Erythroblast (primary cell): Measurements from ENCODE around the gene CTIF.
"Not testable (repeated sequence)": the region's sequence is repeated elsewhere in the genome, so short reads cannot be mapped to it uniquely, and the experiment has no call there.

ENCODE experiments used
- DNase-seq, 2 experiments: peaks; one replicate each; lab custom pipeline; 2025; lab: John Stamatoyannopoulos, UW
- GATA1 ChIP-seq: IDR thresholded peaks from 2 replicates; pipeline ENCODE4 v1.6.1; 2011; ENCODE audit warnings: low read depth, mild to moderate bottlenecking, control low read depth, low read length, moderate library complexity
- POLR2A ChIP-seq: IDR thresholded peaks from 2 replicates; pipeline ENCODE4 v1.6.1; 2011; ENCODE audit warnings: mild to moderate bottlenecking, low read length

CTIF gene

DNA sequence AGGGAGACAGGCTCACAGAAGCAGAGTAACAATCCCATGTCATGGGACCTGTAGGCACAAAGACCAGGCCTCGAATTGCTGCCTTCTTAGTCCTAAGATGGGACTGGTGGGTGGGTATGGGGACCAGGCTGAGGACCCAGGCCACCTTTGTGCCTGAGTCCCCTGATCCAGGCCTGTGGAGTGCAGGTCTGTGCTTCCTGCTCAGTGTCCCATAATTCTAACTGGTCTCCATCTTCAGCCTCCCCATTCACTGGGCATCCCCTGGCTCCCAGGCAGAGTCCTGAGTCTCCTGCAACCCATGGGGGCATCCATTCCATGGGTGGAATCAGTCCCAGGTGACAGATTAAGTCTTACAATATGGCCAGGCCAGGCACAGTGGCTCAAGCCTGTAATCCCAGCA, 328.0 kb downstream of the CTIF start:
- TF ChIP-seq POLR2A (no peak), GATA1 (no peak)
- DNase-seq, result no peak

DNA sequence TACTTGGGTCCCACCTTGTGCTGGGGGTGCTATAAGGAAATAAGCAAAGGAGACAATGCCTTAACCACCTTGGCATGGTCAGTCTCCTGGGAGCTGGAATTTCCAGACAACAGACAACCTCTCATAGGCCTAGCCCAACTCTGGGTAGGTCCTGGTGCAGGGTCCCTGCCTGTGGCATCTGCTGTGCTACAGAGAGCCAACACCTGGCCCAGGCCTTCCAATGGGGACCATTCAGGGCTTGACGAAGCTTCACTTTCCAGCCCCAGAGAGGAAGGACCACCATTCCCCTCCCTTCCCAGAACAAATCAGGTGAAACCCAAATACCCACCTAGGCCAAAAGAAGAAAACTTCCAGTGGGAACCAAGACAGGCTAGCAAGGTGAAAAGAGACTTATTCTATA, 329.1 kb downstream of the CTIF start:
- DNase-seq, result no peak
- TF ChIP-seq GATA1, result no peak
- TF ChIP-seq POLR2A, result no peak

DNA sequence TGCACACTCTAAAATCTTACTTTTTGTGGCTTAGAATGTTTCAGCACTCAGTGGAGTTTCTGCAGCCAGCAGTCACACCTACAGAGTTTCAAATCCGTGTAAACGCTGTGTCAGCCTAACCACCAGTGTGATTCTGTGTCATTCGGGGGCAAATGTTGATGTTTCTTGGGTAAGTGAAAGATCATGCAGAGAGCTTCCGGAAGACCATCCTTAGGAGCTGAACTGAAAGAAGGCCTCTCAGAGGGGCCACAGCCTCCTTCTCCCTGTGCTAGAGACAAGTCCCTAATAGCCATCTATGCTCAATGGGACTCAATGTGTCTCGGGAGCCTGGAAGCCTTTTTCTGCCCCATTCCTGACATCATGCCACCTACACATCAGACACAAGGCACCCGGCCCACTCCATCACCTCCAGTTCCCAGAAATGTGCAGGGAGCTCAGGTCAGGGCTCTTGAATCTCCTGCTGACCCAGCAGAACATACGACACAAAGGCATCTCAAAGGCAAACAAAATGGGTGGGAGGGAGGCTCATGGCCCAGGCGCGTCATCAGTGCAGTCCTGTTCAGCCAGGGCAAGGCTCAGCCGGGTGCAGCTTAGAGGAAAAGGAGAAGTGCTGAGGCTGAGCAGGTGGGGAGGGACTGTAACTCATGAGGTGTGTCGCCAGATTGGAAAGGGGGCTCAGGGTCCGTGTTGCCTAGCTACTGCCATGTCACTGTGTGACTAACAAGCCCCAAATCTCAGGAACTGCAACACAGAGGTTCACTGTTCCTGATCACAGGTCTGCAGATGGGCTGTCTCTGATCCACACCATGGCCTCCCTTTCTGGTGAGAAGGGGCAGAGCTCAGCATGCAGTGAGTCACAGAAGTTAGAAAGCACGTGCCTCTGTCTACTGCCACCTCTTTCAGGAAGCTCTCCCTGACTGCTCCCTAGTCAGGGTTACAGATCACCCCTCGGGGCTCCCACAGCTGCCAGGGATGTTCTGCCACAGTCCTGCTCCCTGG, 329.9 kb downstream of the CTIF start:
- DNase-seq, result no peak
- TF ChIP-seq GATA1 (no peak), POLR2A (no peak)

DNA sequence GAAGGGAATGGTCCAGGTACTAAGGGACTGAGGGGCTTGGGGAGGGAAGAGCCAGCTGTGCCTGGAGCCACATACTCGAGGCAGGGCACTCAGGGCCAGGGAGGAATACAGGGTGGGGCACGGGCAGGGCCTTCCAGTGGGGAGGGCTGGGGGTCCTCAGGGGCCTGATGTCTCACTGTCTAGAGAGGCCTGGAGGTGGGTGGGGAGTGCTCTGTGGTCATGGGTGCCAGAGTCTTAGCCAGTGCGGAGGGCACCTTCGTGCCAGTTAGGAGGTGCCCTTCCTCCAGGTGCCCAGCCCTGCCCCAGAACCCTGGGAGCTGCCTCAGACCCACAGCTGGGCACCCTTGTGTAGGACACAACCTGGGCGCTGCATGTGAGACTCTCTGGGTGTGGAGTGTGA, 330.8 kb downstream of the CTIF start:
- no peak for DNase-seq
- TF ChIP-seq POLR2A (no peak), GATA1 (no peak)

DNA sequence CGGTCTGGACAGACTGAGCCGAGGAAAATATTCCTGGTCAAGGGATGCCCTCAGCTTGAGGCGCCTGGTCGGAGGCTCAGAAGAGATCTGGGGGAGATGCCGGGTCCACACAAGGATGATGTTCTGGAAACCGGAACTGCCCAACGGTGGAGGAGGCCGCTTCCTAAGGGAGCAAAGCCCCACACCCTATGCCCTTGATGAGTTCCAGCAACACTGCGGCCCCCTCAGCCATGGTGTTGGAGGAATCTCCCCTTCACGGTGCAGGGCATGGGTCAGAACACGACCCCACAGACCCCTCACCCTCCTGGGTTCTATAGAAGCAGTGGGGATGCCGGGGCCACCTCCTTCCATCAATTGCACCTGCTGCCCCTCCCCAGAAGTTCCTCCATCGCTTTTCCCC, 332.1 kb downstream of the CTIF start:
- not testable (repeated sequence) for DNase-seq

GRCh38 chr18:48871391-48872166, 332.7 kb downstream of the CTIF start:
- TF ChIP-seq POLR2A, result no peak

GRCh38 chr18:48872234-48873145, 333.7 kb downstream of the CTIF start:
- TF ChIP-seq POLR2A (no peak), GATA1 (no peak)
- no peak for DNase-seq

More at GRCh38 chr18:48871391-48872166, 332.7 kb downstream of the CTIF start:
- no peak for DNase-seq

DNA sequence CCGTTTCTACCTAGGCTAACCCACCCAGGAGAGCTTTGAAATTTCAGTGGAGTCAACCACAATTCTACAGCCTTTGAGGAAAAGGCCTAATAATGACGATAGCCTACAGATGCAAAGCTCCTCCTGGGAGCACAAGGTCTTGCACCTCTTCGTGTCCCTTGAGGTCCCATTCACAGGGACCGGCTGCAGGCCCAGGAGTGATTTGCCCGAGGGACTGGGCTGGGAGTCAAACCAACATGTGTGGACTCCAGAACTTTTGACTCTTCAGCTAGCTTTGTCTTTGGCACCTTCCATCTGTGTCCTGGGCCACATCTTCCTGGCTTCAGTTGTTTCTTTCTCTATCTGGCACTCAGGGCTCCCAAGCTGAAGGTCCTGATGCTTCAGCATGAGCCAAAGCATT, 335.4 kb downstream of the CTIF start:
- no peak for TF ChIP-seq POLR2A
- no peak for TF ChIP-seq GATA1
- DNase-seq, result no peak

GRCh38 chr18:48874701-48875162, 335.9 kb downstream of the CTIF start:
- no peak for DNase-seq
- TF ChIP-seq GATA1, result no peak
- no peak for TF ChIP-seq POLR2A

GRCh38 chr18:48875314-48875941, 336.6 kb downstream of the CTIF start:
- no peak for DNase-seq

DNA sequence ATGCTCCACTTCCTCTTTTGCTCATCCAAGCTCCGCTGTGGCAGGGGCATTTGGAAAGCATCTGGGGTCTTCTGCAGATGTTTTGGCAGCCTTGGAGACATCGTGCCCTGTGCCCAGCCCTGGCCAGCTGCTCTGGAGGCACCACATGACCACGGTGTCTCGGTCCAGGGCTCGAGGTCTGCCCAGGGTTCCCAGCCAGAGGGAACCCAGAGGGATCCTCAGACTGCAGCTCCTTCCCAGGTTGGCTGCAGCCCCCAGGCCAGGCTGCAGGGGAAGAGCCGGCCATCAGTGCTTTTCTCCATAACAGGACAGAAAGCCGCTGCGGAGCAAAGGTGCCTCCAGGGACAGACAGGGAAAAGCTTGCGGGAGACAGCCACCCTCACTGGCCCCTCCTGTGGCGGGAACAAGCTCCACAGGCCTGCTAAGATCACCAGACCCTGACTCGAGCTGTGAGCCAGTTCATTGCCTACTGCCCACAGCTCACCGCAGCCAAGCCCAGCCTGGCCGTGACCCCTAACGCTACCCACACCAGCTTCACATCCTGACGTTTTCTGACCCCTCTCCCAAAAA, 337.2 kb downstream of the CTIF start:
- no peak for TF ChIP-seq GATA1
- no peak for TF ChIP-seq POLR2A
- no peak for DNase-seq

More at GRCh38 chr18:48875314-48875941, 336.6 kb downstream of the CTIF start:
- TF ChIP-seq GATA1 (no peak), POLR2A (no peak)

DNA sequence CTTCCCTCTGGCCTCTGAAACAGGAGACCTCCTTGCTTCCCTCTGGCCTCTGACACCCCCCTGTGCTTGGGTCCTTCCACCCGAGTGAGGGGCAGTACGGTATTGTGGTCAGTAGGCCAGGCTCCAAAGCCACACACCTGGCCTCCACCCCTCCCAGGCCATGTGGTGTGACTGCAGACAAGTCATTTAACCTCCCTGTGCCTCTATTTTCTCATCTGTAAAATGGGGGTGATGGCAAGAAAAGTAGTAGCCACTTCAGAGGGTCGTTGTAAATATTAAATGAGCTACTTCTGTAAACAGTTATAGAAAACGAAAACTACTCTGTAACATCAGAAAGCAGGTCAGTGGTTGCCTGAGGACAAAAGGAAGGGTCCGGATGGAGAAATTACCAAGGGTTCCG, 337.8 kb downstream of the CTIF start:
- no peak for DNase-seq
- TF ChIP-seq POLR2A (no peak), GATA1 (no peak)

GRCh38 chr18:48877941-48878340, 339.1 kb downstream of the CTIF start:
- DNase-seq, result no peak
- TF ChIP-seq POLR2A, result no peak
- TF ChIP-seq GATA1, result no peak
